ENCODE data around the gene PLA2G12B. TPM values are rescaled to one million over a fixed set of nuclear protein-coding genes. Genes with fewer than 3 reads are reported as not detected.

The PLA2G12B gene
- total and polyA plus RNA-seq, 2 of the 8 experiments (the other 6 are each of a cell fraction or from before 2014, with no cell fraction given), result not detected

DNA sequence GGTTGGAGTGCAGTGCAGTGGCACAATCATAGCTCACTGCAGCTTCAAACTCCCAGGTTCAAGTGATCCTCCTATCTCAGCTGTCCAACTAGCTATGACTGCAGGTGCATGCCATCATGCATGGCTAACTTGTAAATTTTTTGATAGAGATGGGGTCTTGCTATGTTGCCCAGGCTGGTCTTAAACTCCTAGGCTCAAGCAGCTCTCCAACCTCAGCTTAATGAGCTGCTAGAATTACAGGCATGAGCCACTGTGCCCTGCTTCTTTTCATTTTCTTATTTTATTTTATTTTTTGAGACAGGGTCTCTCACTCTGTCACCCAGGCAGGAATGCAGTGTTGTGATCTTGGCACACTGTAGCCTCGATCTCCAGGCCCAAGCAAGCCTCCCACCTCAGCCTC lies 7.6 kb downstream of the PLA2G12B start (continued):
- TF ChIP-seq, protein P1, sequence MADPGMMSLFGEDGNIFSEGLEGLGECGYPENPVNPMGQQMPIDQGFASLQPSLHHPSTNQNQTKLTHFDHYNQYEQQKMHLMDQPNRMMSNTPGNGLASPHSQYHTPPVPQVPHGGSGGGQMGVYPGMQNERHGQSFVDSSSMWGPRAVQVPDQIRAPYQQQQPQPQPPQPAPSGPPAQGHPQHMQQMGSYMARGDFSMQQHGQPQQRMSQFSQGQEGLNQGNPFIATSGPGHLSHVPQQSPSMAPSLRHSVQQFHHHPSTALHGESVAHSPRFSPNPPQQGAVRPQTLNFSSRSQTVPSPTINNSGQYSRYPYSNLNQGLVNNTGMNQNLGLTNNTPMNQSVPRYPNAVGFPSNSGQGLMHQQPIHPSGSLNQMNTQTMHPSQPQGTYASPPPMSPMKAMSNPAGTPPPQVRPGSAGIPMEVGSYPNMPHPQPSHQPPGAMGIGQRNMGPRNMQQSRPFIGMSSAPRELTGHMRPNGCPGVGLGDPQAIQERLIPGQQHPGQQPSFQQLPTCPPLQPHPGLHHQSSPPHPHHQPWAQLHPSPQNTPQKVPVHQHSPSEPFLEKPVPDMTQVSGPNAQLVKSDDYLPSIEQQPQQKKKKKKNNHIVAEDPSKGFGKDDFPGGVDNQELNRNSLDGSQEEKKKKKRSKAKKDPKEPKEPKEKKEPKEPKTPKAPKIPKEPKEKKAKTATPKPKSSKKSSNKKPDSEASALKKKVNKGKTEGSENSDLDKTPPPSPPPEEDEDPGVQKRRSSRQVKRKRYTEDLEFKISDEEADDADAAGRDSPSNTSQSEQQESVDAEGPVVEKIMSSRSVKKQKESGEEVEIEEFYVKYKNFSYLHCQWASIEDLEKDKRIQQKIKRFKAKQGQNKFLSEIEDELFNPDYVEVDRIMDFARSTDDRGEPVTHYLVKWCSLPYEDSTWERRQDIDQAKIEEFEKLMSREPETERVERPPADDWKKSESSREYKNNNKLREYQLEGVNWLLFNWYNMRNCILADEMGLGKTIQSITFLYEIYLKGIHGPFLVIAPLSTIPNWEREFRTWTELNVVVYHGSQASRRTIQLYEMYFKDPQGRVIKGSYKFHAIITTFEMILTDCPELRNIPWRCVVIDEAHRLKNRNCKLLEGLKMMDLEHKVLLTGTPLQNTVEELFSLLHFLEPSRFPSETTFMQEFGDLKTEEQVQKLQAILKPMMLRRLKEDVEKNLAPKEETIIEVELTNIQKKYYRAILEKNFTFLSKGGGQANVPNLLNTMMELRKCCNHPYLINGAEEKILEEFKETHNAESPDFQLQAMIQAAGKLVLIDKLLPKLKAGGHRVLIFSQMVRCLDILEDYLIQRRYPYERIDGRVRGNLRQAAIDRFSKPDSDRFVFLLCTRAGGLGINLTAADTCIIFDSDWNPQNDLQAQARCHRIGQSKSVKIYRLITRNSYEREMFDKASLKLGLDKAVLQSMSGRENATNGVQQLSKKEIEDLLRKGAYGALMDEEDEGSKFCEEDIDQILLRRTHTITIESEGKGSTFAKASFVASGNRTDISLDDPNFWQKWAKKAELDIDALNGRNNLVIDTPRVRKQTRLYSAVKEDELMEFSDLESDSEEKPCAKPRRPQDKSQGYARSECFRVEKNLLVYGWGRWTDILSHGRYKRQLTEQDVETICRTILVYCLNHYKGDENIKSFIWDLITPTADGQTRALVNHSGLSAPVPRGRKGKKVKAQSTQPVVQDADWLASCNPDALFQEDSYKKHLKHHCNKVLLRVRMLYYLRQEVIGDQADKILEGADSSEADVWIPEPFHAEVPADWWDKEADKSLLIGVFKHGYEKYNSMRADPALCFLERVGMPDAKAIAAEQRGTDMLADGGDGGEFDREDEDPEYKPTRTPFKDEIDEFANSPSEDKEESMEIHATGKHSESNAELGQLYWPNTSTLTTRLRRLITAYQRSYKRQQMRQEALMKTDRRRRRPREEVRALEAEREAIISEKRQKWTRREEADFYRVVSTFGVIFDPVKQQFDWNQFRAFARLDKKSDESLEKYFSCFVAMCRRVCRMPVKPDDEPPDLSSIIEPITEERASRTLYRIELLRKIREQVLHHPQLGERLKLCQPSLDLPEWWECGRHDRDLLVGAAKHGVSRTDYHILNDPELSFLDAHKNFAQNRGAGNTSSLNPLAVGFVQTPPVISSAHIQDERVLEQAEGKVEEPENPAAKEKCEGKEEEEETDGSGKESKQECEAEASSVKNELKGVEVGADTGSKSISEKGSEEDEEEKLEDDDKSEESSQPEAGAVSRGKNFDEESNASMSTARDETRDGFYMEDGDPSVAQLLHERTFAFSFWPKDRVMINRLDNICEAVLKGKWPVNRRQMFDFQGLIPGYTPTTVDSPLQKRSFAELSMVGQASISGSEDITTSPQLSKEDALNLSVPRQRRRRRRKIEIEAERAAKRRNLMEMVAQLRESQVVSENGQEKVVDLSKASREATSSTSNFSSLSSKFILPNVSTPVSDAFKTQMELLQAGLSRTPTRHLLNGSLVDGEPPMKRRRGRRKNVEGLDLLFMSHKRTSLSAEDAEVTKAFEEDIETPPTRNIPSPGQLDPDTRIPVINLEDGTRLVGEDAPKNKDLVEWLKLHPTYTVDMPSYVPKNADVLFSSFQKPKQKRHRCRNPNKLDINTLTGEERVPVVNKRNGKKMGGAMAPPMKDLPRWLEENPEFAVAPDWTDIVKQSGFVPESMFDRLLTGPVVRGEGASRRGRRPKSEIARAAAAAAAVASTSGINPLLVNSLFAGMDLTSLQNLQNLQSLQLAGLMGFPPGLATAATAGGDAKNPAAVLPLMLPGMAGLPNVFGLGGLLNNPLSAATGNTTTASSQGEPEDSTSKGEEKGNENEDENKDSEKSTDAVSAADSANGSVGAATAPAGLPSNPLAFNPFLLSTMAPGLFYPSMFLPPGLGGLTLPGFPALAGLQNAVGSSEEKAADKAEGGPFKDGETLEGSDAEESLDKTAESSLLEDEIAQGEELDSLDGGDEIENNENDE (IDR thresholded peaks at IDR 0.05; ENCODE audit: insufficient replicate concordance, low read length), result no peak
- TF ChIP-seq SAP30 (IDR thresholded peaks at IDR 0.05; ENCODE audit: insufficient read depth, insufficient replicate concordance, low read length) (no peak), GABPA (IDR thresholded peaks at IDR 0.05; ENCODE audit: borderline replicate concordance, insufficient read depth, low read length) (no peak), PHF8 (conservative IDR thresholded peaks at IDR 0.05; ENCODE audit: low read depth, low read length) (no peak), TAF1 (IDR thresholded peaks at IDR 0.05; ENCODE audit: low read depth, low read length) (no peak)
- TF ChIP-seq, protein P2, sequence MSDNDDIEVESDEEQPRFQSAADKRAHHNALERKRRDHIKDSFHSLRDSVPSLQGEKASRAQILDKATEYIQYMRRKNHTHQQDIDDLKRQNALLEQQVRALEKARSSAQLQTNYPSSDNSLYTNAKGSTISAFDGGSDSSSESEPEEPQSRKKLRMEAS (IDR thresholded peaks at IDR 0.05), result no peak

All from H1 (cell line).